ENCODE results near the gene ANLN.

Gene ANLN

GRCh38 chr7:36360244-36360643 lies 29.4 kb upstream of the ANLN start:
- Histone ChIP-seq H3K4me3 (no peak overlapping the region), H3K27ac (no peak overlapping the region), H3K9me3 (no peaks in the 10 kb centered on the region), H3K4me1 (no peaks in the 10 kb centered on the region), H3K36me3 (peaks cover 0 to 7% (median 0%) of the 10 kb centered on the region in 3 donors), H3K27me3 (no peaks in the 10 kb centered on the region)
- intact Hi-C loops (cut with DNase I; ENCODE audit: low total_unique reads): no loop called here
- no peak for DNase-seq
- no peak for TF ChIP-seq CTCF (IDR thresholded peaks at IDR 0.05)

DNA sequence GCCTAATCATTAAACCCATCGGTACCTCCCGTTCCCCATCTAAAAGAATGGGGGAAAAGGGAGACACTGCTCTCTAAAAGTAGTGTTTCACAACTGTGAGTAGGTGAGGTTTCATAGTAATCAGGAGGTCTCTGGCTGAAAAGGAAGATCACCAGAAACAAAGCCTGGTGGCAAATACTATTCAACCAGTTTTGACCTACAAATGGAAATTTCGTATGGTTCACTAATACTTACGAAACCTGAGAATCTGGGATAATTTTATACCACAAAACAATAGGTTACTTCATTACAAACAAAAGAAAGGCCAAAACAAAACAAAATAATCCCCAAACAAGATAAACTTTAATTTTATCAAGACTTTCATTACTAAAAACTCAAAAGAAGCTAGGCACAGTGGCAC lies 28.4 kb upstream of the ANLN start:
- Histone ChIP-seq H3K4me1 (no peaks in the 10 kb centered on the region), H3K4me3 (no peak overlapping the region), H3K9me3 (no peaks in the 10 kb centered on the region), H3K27ac (no peak overlapping the region), H3K27me3 (no peaks in the 10 kb centered on the region), H3K36me3 (peaks cover 0 to 7% (median 0%) of the 10 kb centered on the region in 3 donors)
- no peak for TF ChIP-seq CTCF (IDR thresholded peaks at IDR 0.05)
- DNase-seq: no peak
- intact Hi-C loops (cut with DNase I; ENCODE audit: low total_unique reads): no loop called here

DNA sequence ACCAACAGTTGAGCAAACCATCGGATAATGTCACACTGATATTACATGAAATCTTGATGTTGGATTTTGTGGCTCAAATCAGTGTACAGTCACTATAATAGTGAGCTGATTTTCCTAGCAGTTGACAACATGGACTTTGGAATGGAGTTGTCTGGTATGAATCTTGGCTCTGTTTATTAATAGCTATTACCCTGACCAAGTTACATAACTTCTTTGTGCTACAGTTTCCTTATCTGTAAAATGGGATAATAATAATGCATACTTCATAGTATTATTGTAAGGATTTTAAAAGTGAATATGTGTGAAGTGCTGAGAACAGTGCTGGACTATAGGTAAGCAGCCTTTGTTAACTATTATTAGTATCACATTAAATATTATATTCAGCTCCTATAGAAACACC lies 26.1 kb upstream of the ANLN start:
- intact Hi-C loops (cut with DNase I; ENCODE audit: low total_unique reads): no loop called here
- Histone ChIP-seq H3K36me3 (no peaks in the 10 kb centered on the region), H3K4me3 (no peak overlapping the region), H3K4me1 (peaks cover 0 to 7% (median 5%) of the 10 kb centered on the region in 4 donors), H3K27me3 (no peaks in the 10 kb centered on the region), H3K27ac (no peak overlapping the region), H3K9me3 (no peaks in the 10 kb centered on the region)
- TF ChIP-seq CTCF (IDR thresholded peaks at IDR 0.05): no peak
- no peak for DNase-seq

DNA sequence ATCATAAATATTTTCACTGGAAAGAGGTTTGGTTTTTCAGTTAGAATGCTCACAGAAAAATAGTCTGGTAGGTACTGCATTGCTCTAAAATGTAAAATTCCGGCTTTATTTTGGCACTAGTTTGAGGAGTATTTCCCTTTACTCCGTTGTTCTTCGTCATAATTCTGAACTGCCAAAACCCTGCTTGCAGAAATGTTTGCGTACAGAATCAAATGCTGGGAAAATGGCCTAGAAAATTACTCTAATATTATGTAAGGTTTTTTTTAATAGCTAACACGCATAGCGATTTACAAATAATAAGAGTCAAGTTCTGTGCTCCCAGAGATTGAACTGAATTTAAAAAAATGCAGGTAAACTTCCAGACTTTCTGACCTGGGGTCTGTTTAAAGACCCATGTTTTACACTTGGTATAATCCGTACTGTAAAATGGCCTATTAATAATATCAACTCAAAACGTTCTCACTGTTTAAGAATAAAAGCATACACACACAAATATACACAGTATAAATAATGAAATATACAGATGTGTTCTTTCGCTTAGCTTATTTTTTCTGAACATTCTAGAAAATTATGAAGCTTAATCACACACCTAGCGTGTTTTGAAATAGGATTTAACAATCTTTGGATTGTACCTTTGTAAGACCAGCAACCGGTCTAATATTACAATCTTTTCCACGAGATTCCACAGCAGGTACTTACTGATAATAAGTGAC lies 23.5 kb upstream of the ANLN start:
- no peak for DNase-seq
- peak overlapping the region; percentile 74 to 87 for H3K27ac ChIP-seq
- peaks cover 0 to 7% (median 5%) of the 10 kb centered on the region in 4 donors for H3K4me1 ChIP-seq
- no peak for TF ChIP-seq CTCF (IDR thresholded peaks at IDR 0.05)
- no peaks in the 10 kb centered on the region for H3K9me3 ChIP-seq
- no peaks in the 10 kb centered on the region for H3K27me3 ChIP-seq
- H3K4me3 ChIP-seq: peak overlapping the region; percentile 82 to 99
- no peaks in the 10 kb centered on the region for H3K36me3 ChIP-seq
- intact Hi-C loops (cut with DNase I; ENCODE audit: low total_unique reads): loop anchor here (2.0 kb wide), 1 partner anchor 23 kb away; the partner anchor contains the start of gene ANLN

DNA sequence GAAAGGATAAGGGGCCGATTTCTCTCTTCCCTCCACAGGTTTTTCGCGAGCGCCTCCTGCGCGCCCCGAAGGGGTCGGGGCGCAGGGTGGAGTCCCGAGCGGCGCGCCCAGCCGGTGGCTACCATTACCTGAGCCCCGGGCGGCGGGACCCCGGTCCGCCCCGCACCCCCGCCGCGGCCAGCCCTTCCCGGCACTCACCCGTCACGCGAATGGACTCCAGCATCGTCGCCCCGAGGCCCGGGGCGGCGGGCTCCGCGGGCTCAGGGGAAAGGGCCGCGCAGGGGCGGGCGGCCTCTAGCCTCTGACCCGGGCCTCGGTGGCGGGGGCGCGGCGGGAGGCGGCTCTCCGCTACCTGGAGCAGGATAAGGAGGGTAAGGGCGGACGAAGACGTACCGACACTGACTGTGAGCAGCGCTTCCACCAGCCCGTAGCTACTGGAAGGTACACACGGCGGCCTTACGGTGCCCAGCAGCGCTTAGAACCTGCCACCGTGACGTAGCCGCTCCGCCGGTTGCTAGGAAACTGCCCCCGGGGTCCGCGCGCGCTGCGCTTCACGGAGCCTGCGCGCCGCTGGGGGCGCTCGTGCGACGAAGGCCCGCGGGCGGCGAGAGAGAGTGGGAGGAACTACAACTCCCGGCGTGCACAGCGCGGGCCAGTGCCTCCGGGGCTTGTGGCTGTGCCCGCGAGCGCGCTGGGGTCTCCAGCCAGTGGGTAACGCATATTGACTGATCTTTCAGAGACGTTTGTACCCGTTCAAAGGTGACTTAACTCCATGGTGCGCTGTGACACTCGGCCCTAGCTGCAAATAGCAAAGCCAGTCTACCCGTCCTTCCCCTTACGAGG lies 22.7 kb upstream of the ANLN start:
- H3K36me3 ChIP-seq: no peaks in the 10 kb centered on the region
- H3K9me3 ChIP-seq: no peaks in the 10 kb centered on the region
- TF ChIP-seq CTCF (IDR thresholded peaks at IDR 0.05): peak; percentile 87 to 89
- intact Hi-C loops (cut with DNase I; ENCODE audit: low total_unique reads): loop anchor here (2.0 kb wide), 1 partner anchor 22 kb away; the partner anchor contains the start of gene ANLN
- DNase-seq: peak; percentile 73 to 89
- H3K27ac ChIP-seq: peak overlapping the region; percentile 74 to 87
- H3K4me1 ChIP-seq: peaks cover 0 to 7% (median 5%) of the 10 kb centered on the region in 4 donors
- H3K4me3 ChIP-seq: peak overlapping the region; percentile 82 to 99
- no peaks in the 10 kb centered on the region for H3K27me3 ChIP-seq
